Prostate gland (tissue), 2 donors: ENCODE results near the gene CNTLN. TPM values are rescaled to one million over a fixed set of nuclear protein-coding genes. Genes with fewer than 3 reads are reported as not detected.
"Not testable (repeated sequence)": the region's sequence is repeated elsewhere in the genome, so short reads cannot be mapped to it uniquely, and the experiment has no call there.

Experiments used
- DNase-seq: peaks from one replicate; pipeline ENCODE4 v3.0.0-alpha.2; 2019; ENCODE audit warnings: low spot score
- H3K27ac ChIP-seq, 2 donors: fragments of 200-600 bp; sonication (generic); 2 replicates each; pipeline ENCODE4 v1.5.1; 2017 to 2019
- H3K27me3 ChIP-seq: fragments of 200-600 bp; sonication (generic); replicated peaks from 2 replicates; pipeline ENCODE4 v1.5.1; 2019; ENCODE audit not compliant: insufficient read depth
- H3K36me3 ChIP-seq, 2 donors: fragments of 200-600 bp; sonication (generic); 1 replicate in 1 of 2; 2 replicates in 1 of 2; pipeline versions ENCODE4 v1.5.1 to v1.8.1; 2017 to 2019
- H3K4me1 ChIP-seq: fragments of 200-600 bp; sonication (generic); replicated peaks from 2 replicates; pipeline ENCODE4 v1.5.1; 2019
- H3K4me3 ChIP-seq, 2 donors: fragments of 200-600 bp; sonication (generic); 2 replicates each; pipeline ENCODE4 v1.5.1; 2017 to 2019
- H3K9me3 ChIP-seq: fragments of 200-600 bp; sonication (generic); 2 replicates; pipeline ENCODE4 v1.5.1; 2017
- CTCF ChIP-seq, 4 experiments: fragments of 200-600 bp in 2 of 4; fragments of 450-650 bp in 2 of 4; sonication (generic) in 2 of 4; IDR thresholded peaks; 1 replicate in 3 of 4; 2 replicates in 1 of 4; pipeline ENCODE4 v1.5.1; 2016 to 2019; ENCODE audit warnings: antibody characterized with exemption in 4 of 4, mild to moderate bottlenecking in 2 of 4, moderate library complexity in 2 of 4
- POLR2A ChIP-seq: fragments of 450-650 bp; IDR thresholded peaks from one replicate; pipeline ENCODE4 v1.6.1; 2016; ENCODE audit warnings: antibody characterized with exemption, mild to moderate bottlenecking
- POLR2AphosphoS5 ChIP-seq: sonication (generic); formaldehyde crosslinking; IDR thresholded peaks from one replicate; pipeline ENCODE4 v1.6.1; 2017; ENCODE audit warnings: antibody characterized with exemption
- WGBS: methylation state at CpG from one replicate; pipeline ENCODE4 v1.1.5; 2018; 5-methylcytosine and 5-hydroxymethylcytosine counted together
- intact Hi-C: fragments of 100-400 bp; cut with DNase I; formaldehyde crosslinking; loops from one replicate; pipeline ENCODE4 v1.14.2; 2022
- total RNA-seq, 2 donors: library from RNA; depleted of rRNA; stranded (reverse); fragments of >200 nt; gene quantifications; one replicate each; pipeline ENCODE4 v1.1.0, GENCODE V29; 2016

The CNTLN gene
- total RNA-seq, 2 donors from 2014 or later = 4.1 to 12.9 TPM

GRCh38 chr9:17339156-17339555 is 204.3 kb downstream of the CNTLN start:
- DNase-seq = no peak

DNA sequence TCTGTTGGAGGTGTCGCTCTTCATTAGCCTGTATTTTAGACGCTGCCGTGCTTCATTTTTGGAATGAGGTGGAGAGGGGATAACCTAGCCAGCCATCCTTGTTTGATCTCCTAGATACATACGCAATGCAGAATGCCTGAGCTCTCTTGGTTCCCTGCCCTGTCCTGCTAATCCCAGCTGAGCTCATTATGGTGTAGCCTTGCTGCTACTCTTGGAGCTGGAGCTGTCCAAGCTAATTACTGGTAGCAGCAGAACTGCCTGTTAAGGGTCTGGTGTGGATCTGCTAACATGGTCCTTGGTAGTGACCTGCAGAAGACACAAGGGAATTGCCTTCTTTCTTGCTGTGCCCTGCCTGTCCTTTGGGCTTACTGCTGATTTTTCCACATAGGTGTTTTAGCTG is 207.9 kb downstream of the CNTLN start:
- H3K27me3 ChIP-seq = no peaks in the 10 kb centered on the region

More at GRCh38 chr9:17339156-17339555, 204.3 kb downstream of the CNTLN start:
- intact Hi-C loops = no loop called here
- Histone ChIP-seq H3K27me3 (no peaks in the 10 kb centered on the region), H3K36me3 (no peaks in the 10 kb centered on the region), H3K4me1 (no peaks in the 10 kb centered on the region), H3K9me3 (no peaks in the 10 kb centered on the region), H3K27ac (no peak overlapping the region), H3K4me3 (no peak overlapping the region)
- TF ChIP-seq POLR2AphosphoS5 (no peak), POLR2A (no peak), CTCF (IDR thresholded peaks at IDR 0.05) (no peak)

GRCh38 chr9:17349831-17350230 is 215.0 kb downstream of the CNTLN start:
- Histone ChIP-seq H3K4me1 (no peaks in the 10 kb centered on the region), H3K27me3 (no peaks in the 10 kb centered on the region), H3K36me3 (no peaks in the 10 kb centered on the region), H3K4me3 (no peak overlapping the region), H3K9me3 (no peaks in the 10 kb centered on the region), H3K27ac (no peak overlapping the region)
- TF ChIP-seq POLR2A (no peak), POLR2AphosphoS5 (no peak), CTCF (IDR thresholded peaks at IDR 0.05) (no peak)
- DNase-seq = no peak
- intact Hi-C loops = no loop called here

More for the DNA sequence above, 207.9 kb downstream of the CNTLN start:
- H3K4me1 ChIP-seq = no peaks in the 10 kb centered on the region
- no peaks in the 10 kb centered on the region for H3K36me3 ChIP-seq
- H3K27ac ChIP-seq = no peak overlapping the region
- H3K9me3 ChIP-seq = no peaks in the 10 kb centered on the region
- H3K4me3 ChIP-seq = no peak overlapping the region
- DNase-seq = no peak
- TF ChIP-seq POLR2AphosphoS5 = no peak
- 95% methylated on average over 4 of the region's 4 CpGs for WGBS
- intact Hi-C loops = no loop called here

- H3K9me3 ChIP-seq, H3K27me3 ChIP-seq, H3K27ac ChIP-seq, DNase-seq, H3K4me1 ChIP-seq, H3K36me3 ChIP-seq, intact Hi-C loops, H3K4me3 ChIP-seq: not testable (repeated sequence)
- WGBS = 97% methylated on average over 25 of the region's 25 CpGs
Observed at GRCh38 chr9:17354006-17354405, 219.2 kb downstream of the CNTLN start.

GRCh38 chr9:17361378-17361777 is 226.5 kb downstream of the CNTLN start:
- no peak for DNase-seq
- WGBS = 55% methylated on average over 2 of the region's 2 CpGs
- TF ChIP-seq CTCF (IDR thresholded peaks at IDR 0.05) (no peak), POLR2AphosphoS5 (no peak), POLR2A (no peak)
- H3K9me3 ChIP-seq = no peaks in the 10 kb centered on the region
- no peak overlapping the region for H3K4me3 ChIP-seq
- H3K4me1 ChIP-seq = no peaks in the 10 kb centered on the region
- intact Hi-C loops = no loop called here
- H3K27me3 ChIP-seq = no peaks in the 10 kb centered on the region
- no peaks in the 10 kb centered on the region for H3K36me3 ChIP-seq
- no peak overlapping the region for H3K27ac ChIP-seq

- no peak for DNase-seq
- intact Hi-C loops = no loop called here
- H3K9me3 ChIP-seq = no peaks in the 10 kb centered on the region
- H3K36me3 ChIP-seq = no peaks in the 10 kb centered on the region
- no peaks in the 10 kb centered on the region for H3K27me3 ChIP-seq
- no peak overlapping the region for H3K27ac ChIP-seq
- WGBS = 89% methylated on average over 2 of the region's 2 CpGs
- no peaks in the 10 kb centered on the region for H3K4me1 ChIP-seq
- H3K4me3 ChIP-seq = no peak overlapping the region
- TF ChIP-seq POLR2A (no peak), POLR2AphosphoS5 (no peak), CTCF (IDR thresholded peaks at IDR 0.05) (no peak)
Observed at GRCh38 chr9:17367035-17367434, 232.2 kb downstream of the CNTLN start.
